ENCODE results near the gene ACOT12. TPM values are rescaled to one million over a fixed set of nuclear protein-coding genes. Genes with fewer than 3 reads are reported as not detected.

The ACOT12 gene
- total and polyA plus RNA-seq, 9 of the 15 experiments (the other 6 are each of a cell fraction or from before 2014, with no cell fraction given): 0.03 TPM; not detected in 8

DNA sequence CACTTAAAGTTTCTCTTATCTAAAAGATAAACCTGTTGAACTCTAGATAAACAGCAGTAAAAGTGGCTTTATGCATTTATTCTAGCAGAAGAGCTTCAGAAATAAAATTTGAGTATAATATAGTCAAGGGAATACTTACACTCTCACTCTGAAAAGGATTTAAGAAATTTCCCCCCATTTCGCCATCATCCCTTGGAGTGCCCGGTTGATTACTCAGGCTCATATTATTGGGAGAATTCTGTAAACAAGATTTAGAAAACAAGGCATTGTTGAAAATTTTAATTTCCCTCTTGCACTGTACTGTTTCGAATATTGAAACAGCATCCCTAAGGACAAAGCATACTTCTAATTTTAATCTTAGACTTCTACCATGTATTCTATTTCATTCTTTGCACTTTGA is 34.5 kb upstream of the ACOT12 start (continued):
- TF ChIP-seq, protein P1, sequence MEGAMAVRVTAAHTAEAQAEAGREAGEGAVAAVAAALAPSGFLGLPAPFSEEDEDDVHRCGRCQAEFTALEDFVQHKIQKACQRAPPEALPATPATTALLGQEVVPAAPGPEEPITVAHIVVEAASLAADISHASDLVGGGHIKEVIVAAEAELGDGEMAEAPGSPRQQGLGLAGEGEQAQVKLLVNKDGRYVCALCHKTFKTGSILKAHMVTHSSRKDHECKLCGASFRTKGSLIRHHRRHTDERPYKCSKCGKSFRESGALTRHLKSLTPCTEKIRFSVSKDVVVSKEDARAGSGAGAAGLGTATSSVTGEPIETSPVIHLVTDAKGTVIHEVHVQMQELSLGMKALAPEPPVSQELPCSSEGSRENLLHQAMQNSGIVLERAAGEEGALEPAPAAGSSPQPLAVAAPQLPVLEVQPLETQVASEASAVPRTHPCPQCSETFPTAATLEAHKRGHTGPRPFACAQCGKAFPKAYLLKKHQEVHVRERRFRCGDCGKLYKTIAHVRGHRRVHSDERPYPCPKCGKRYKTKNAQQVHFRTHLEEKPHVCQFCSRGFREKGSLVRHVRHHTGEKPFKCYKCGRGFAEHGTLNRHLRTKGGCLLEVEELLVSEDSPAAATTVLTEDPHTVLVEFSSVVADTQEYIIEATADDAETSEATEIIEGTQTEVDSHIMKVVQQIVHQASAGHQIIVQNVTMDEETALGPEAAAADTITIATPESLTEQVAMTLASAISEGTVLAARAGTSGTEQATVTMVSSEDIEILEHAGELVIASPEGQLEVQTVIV (CRISPR knock-in tag; IDR thresholded peaks at IDR 0.05; ENCODE audit: borderline replicate concordance): no peak
- TF ChIP-seq DNMT1 (IDR thresholded peaks at IDR 0.05) (no peak), BRF2 (IDR thresholded peaks at IDR 0.05; ENCODE audit: borderline replicate concordance, insufficient read depth, insufficient read length) (no peak), HDAC2 (IDR thresholded peaks at IDR 0.05) (no peak), MEF2A (IDR thresholded peaks at IDR 0.05; ENCODE audit: control insufficient read depth, low read depth, low read length) (no peak)

GRCh38 chr5:81427566-81427965 is 33.6 kb upstream of the ACOT12 start:
- Histone ChIP-seq H3K27ac (ENCODE audit: extremely low read depth, low read depth, low read length) (no peak overlapping the region), H3K36me3 (ENCODE audit: control insufficient read depth, insufficient read depth, low read length) (no peaks in the 10 kb centered on the region), H4K20me1 (replicated peaks; ENCODE audit: control insufficient read depth, insufficient read depth, low read length) (no peaks in the 10 kb centered on the region), H3K9me3 (replicated peaks; ENCODE audit: control insufficient read depth, insufficient read depth, low read depth, low read length) (no peaks in the 10 kb centered on the region), H2AFZ (ENCODE audit: low read depth, low read length) (no peak overlapping the region), H3K4me1 (replicated peaks in 1 of 2; ENCODE audit: control insufficient read depth in 2 of 2, insufficient read depth in 2 of 2, low read length in 2 of 2) (no peaks in the 10 kb centered on the region; a peak in 1 of 5 replicates), H3K79me2 (ENCODE audit: control insufficient read depth, insufficient read depth, low read length) (no peaks in the 10 kb centered on the region), H3K9ac (ENCODE audit: insufficient read depth in 1 of 2, low read depth in 2 of 2, low read length in 2 of 2) (no peak overlapping the region), H3K9me1 (ENCODE audit: control insufficient read depth, insufficient read depth, low read length) (no peaks in the 10 kb centered on the region), H3K4me3 (no peak overlapping the region), H3K27me3 (ENCODE audit: control insufficient read depth in 2 of 2, insufficient read depth in 2 of 2, low read length in 2 of 2) (no peaks in the 10 kb centered on the region), H3K4me2 (ENCODE audit: insufficient read depth, low read length) (no peak overlapping the region)
- FAIRE-seq (no peak), DNase-seq (ENCODE audit: extremely low read depth in 1 of 4, low spot score in 3 of 4) (no peak), ATAC-seq (no peak)
- WGBS (ENCODE audit: insufficient coverage, low coverage, missing lambda C conversion rate): 89% methylated on average over 1 of the region's 1 CpG
- in situ Hi-C loops (cut with MboI) (loop anchor here (10.0 kb wide), 1 partner anchor 417 kb away; no protein-coding TSS in a partner anchor), intact Hi-C loops (cut with micrococcal nuclease) (loop anchor here (5.0 to 10.0 kb wide), 4 partner anchors 77 to 800 kb away; partner anchors contain the start of gene SSBP2)
- ChIA-PET CTCF (ENCODE audit: low intra/inter-chr PET ratio) (interaction anchor here (1.3 kb wide), 1 partner anchor 739 kb away, joined by 4 read pairs; no protein-coding TSS in a partner anchor), POLR2A (no interaction called here)
- no peak for TF ChIP-seq AFF4 (CRISPR knock-in tag; IDR thresholded peaks at IDR 0.05)
- TF ChIP-seq C11orf30 (IDR thresholded peaks at IDR 0.05; ENCODE audit: low read depth): peak; percentile 28; the same call in 1 of the 2 replicates
- no TSS peak for BruUV-seq (replicated peaks)

All from K562 (cell line).